Progenitor cell of endocrine pancreas (in vitro differentiated cells): Measurements from ENCODE around the gene CTNNA3. TPM values are rescaled to one million over a fixed set of nuclear protein-coding genes. Genes with fewer than 3 reads are reported as not detected.

Source experiments
- DNase-seq: peaks from one replicate; pipeline ENCODE4 v3.0.0; 2021; ENCODE audit warnings: low spot score; ENCODE audit not compliant: unreplicated experiment
- H3K27ac Mint-ChIP-seq: 2 replicates; pipeline ENCODE4 v1.8.0; 2021; ENCODE audit warnings: mild to moderate bottlenecking, moderate library complexity, mixed read lengths
- H3K27me3 Mint-ChIP-seq: 2 replicates; pipeline ENCODE4 v1.8.0; 2021; ENCODE audit warnings: mixed read lengths
- H3K36me3 Mint-ChIP-seq: 2 replicates; pipeline ENCODE4 v1.8.0; 2022; ENCODE audit warnings: mixed read lengths; ENCODE audit not compliant: insufficient read depth
- H3K4me1 Mint-ChIP-seq: 2 replicates; pipeline ENCODE4 v1.8.0; 2021; ENCODE audit warnings: low read depth, mixed read lengths
- H3K4me3 Mint-ChIP-seq: 2 replicates; pipeline ENCODE4 v1.8.0; 2021; ENCODE audit warnings: low read depth, mild to moderate bottlenecking, moderate library complexity, mixed read lengths
- H3K9me3 Mint-ChIP-seq: 2 replicates; pipeline ENCODE4 v1.8.0; 2021; ENCODE audit warnings: low read depth, mixed read lengths
- total RNA-seq: library from RNA; stranded (reverse); gene quantifications from 2 replicates; pipeline ENCODE4 v1.2.1, GENCODE V29; 2021
- TF ChIP-seq, protein P1 (sequence below): fragments of 200-600 bp; sonication (generic); IDR thresholded peaks from one replicate; pipeline ENCODE4 v1.5.0; 2021; ENCODE audit warnings: antibody characterized with exemption, mild to moderate bottlenecking; ENCODE audit not compliant: unreplicated experiment

The CTNNA3 gene
- total RNA-seq, 1 donor from 2014 or later, result 1.7 TPM

DNA sequence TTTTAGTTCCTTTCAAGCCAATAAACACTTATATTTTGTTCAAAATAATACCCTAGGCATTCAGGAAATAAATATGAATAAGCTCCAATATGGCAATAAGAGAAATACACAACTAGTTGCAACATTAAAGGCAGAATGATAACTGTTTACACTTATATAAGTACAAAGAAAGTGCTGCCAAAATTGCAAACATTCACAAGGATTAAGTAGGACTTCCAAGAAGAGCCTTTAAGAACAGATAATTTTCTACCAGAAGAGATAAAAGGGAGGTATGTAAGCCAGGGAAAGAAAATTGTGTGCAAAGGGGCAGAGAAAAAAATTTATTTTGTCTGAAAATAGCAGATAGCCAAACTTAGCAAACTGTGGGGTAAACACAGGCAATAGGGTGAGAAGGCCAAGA is 83.8 kb downstream of the CTNNA3 start:
- Mint-ChIP-seq H3K9me3 (no peaks in the 10 kb centered on the region), H3K36me3 (no peaks in the 10 kb centered on the region), H3K27me3 (no peaks in the 10 kb centered on the region), H3K4me3 (no peak overlapping the region), H3K4me1 (no peaks in the 10 kb centered on the region), H3K27ac (no peak overlapping the region)
- DNase-seq, result no peak
- TF ChIP-seq, protein P1, sequence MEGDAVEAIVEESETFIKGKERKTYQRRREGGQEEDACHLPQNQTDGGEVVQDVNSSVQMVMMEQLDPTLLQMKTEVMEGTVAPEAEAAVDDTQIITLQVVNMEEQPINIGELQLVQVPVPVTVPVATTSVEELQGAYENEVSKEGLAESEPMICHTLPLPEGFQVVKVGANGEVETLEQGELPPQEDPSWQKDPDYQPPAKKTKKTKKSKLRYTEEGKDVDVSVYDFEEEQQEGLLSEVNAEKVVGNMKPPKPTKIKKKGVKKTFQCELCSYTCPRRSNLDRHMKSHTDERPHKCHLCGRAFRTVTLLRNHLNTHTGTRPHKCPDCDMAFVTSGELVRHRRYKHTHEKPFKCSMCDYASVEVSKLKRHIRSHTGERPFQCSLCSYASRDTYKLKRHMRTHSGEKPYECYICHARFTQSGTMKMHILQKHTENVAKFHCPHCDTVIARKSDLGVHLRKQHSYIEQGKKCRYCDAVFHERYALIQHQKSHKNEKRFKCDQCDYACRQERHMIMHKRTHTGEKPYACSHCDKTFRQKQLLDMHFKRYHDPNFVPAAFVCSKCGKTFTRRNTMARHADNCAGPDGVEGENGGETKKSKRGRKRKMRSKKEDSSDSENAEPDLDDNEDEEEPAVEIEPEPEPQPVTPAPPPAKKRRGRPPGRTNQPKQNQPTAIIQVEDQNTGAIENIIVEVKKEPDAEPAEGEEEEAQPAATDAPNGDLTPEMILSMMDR, result no peak

DNA sequence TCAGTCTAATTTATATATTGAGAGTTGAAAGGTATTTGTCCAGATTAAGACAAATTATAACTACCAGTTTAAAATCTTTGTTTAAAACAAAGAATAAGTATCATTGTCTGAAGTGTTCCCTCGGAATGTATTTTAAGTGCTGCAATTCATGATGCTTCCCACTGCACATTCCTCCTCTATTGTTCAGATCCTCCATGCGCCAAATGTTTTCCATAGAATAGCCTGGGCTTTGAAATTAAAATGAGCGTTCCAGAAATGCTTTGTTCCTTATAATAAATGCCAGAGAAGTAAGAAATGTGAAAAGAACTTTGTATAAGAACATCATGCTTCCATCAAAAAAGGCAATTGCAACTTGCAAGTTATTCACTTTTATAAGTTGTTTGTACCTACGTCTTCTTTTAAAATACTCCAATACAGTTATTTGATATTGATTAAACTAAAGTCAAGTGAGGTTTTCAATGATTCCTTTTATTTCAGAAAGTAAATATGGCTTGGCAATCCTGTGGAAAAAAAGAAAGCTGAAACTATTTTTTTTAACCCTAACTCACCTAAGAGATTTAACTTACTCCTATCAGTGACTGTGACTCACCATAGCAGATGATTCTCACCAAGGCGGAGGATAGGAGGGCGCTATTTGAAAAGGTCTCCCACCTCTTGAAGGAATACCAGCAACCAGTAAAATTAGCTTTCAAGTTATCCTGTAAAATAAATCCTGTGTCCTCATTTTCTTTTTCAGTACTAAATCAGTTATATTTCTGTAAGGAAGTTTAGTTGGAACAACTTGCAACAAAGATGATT is 85.8 kb downstream of the CTNNA3 start:
- Mint-ChIP-seq H3K4me3 (no peak overlapping the region), H3K27ac (no peak overlapping the region), H3K36me3 (no peaks in the 10 kb centered on the region), H3K4me1 (no peaks in the 10 kb centered on the region), H3K9me3 (no peaks in the 10 kb centered on the region), H3K27me3 (no peaks in the 10 kb centered on the region)
- TF ChIP-seq, protein P1, result no peak
- no peak for DNase-seq

DNA sequence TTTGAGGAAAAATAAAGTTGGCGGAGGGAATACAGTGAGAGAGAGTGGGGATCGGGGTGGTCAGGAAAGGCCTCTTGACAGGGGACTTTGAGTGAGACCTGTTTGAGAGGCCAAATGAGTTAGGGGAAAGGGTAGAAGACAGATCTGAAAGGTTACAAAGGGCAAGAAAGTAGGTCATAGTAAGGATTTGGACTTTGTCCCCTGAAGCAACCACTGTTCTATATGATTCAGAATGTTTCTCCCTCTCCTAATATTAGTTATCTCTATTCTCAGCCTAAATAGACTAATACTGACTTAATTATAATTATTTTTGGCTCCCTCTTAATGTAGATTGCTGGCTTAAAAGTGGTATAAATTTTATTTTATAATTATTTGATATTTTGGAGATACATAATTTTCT is 88.0 kb downstream of the CTNNA3 start:
- Mint-ChIP-seq H3K9me3 (no peaks in the 10 kb centered on the region), H3K4me3 (no peak overlapping the region), H3K27ac (no peak overlapping the region), H3K36me3 (no peaks in the 10 kb centered on the region), H3K4me1 (no peaks in the 10 kb centered on the region), H3K27me3 (no peaks in the 10 kb centered on the region)
- TF ChIP-seq, protein P1, result no peak
- DNase-seq, result no peak

DNA sequence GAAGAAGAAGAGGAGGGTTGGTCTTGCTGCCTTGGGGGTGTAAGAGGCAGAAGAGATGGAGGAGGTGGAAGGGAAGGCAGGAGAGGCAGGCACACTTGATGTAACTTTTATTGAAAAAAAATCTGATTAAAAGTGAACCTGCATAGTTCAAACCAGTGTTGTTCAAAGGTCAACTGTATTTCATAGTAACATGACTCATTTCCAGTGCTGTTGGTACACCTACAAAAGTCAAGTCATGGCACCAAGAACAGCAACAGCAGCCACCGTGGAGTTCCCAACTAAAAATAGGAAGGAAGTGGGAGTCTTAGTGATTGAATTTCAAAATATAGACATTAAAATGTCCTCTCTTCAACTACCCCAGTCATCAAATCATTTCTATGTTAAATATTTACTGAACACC is 88.5 kb downstream of the CTNNA3 start:
- no peaks in the 10 kb centered on the region for H3K36me3 Mint-ChIP-seq
- no peak overlapping the region for H3K4me3 Mint-ChIP-seq
- no peaks in the 10 kb centered on the region for H3K27me3 Mint-ChIP-seq
- no peaks in the 10 kb centered on the region for H3K4me1 Mint-ChIP-seq
- H3K27ac Mint-ChIP-seq, result no peak overlapping the region
- H3K9me3 Mint-ChIP-seq, result no peaks in the 10 kb centered on the region
- TF ChIP-seq, protein P1, result no peak
- DNase-seq, result no peak

DNA sequence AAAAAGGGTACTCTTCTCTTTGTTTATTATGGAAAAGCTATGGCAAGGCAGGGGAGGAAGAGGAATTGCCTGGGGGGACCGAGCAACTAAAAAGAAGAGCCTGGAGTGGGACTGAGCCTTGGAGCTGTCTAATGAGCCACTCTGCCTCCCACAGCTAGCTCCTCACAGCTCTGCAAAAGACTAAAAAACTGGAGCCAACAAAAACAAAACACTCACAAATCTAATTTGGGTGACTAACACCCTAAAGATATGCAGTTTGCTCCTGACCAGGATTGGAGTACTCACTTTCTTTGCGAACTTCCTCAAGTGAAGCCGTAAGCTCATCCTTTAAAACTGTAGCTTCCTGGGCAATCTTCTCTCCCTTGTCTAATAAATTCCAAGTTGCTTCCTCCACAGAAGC is 89.4 kb downstream of the CTNNA3 start:
- H3K27ac Mint-ChIP-seq, result no peak overlapping the region
- no peaks in the 10 kb centered on the region for H3K9me3 Mint-ChIP-seq
- no peak overlapping the region for H3K4me3 Mint-ChIP-seq
- TF ChIP-seq, protein P1, result no peak
- no peaks in the 10 kb centered on the region for H3K36me3 Mint-ChIP-seq
- no peak for DNase-seq
- no peaks in the 10 kb centered on the region for H3K27me3 Mint-ChIP-seq
- H3K4me1 Mint-ChIP-seq, result no peaks in the 10 kb centered on the region
